GM21786 (cell line): ENCODE measurements around the gene ABCD3.
"Not testable (repeated sequence)": the region's sequence is repeated elsewhere in the genome, so short reads cannot be mapped to it uniquely, and the experiment has no call there.

Experiments used
- ATAC-seq: cut with Tn5 transposase; IDR thresholded peaks from one replicate; pipeline ENCODE4 v1.9.1; 2021; ENCODE audit not compliant: unreplicated experiment

Gene ABCD3

GRCh38 chr1:94417978-94418663 is at the start of gene ABCD3:
Gene ABCD3 (plus strand): TSS chr1:94418389. CDS start chr1:94418479, 90 bp downstream.
- ATAC-seq = peak; percentile 97

- not testable (repeated sequence) for ATAC-seq
Observed at GRCh38 chr1:94372771-94373170, 45.4 kb upstream of the ABCD3 start.

- not testable (repeated sequence) for ATAC-seq
Observed at GRCh38 chr1:94373311-94373710, 44.9 kb upstream of the ABCD3 start.

- not testable (repeated sequence) for ATAC-seq
Observed at GRCh38 chr1:94375666-94376065, 42.5 kb upstream of the ABCD3 start.

- not testable (repeated sequence) for ATAC-seq
Observed at GRCh38 chr1:94378493-94378892, 39.7 kb upstream of the ABCD3 start.

GRCh38 chr1:94379615-94380014 is 38.6 kb upstream of the ABCD3 start:
- no peak for ATAC-seq

- no peak for ATAC-seq
Observed at GRCh38 chr1:94382201-94382600, 36.0 kb upstream of the ABCD3 start.

- ATAC-seq = peak; percentile 67
Observed at GRCh38 chr1:94383966-94384408, 34.2 kb upstream of the ABCD3 start.

- no peak for ATAC-seq
Observed at GRCh38 chr1:94384485-94385265, 33.5 kb upstream of the ABCD3 start.

GRCh38 chr1:94385308-94385929 is 32.8 kb upstream of the ABCD3 start:
- no peak for ATAC-seq

- no peak for ATAC-seq
Observed at GRCh38 chr1:94389298-94389697, 28.9 kb upstream of the ABCD3 start.

- no peak for ATAC-seq
Observed at GRCh38 chr1:94394247-94394646, 23.9 kb upstream of the ABCD3 start.

- ATAC-seq = no peak
Observed at GRCh38 chr1:94395231-94395630, 23.0 kb upstream of the ABCD3 start.

- ATAC-seq = no peak
Observed at GRCh38 chr1:94395748-94396309, 22.4 kb upstream of the ABCD3 start.

GRCh38 chr1:94396356-94397010 is 21.7 kb upstream of the ABCD3 start:
- no peak for ATAC-seq

GRCh38 chr1:94398356-94398755 is 19.8 kb upstream of the ABCD3 start:
- ATAC-seq = no peak

GRCh38 chr1:94399453-94399852 is 18.7 kb upstream of the ABCD3 start:
- no peak for ATAC-seq

- no peak for ATAC-seq
Observed at GRCh38 chr1:94401206-94401605, 17.0 kb upstream of the ABCD3 start.

GRCh38 chr1:94406446-94406845 is 11.7 kb upstream of the ABCD3 start:
- no peak for ATAC-seq

- no peak for ATAC-seq
Observed at GRCh38 chr1:94408104-94408830, 9.9 kb upstream of the ABCD3 start.
